NCI-H2107 treated with DMSO at 0.1 percent for 48 hours (cell line): ENCODE results near the gene ADAP1.

Experiments used
- DNase-seq: peaks from one replicate; lab custom pipeline; 2025; ENCODE audit not compliant: unreplicated experiment; lab: John Stamatoyannopoulos, UW

Gene ADAP1

DNA sequence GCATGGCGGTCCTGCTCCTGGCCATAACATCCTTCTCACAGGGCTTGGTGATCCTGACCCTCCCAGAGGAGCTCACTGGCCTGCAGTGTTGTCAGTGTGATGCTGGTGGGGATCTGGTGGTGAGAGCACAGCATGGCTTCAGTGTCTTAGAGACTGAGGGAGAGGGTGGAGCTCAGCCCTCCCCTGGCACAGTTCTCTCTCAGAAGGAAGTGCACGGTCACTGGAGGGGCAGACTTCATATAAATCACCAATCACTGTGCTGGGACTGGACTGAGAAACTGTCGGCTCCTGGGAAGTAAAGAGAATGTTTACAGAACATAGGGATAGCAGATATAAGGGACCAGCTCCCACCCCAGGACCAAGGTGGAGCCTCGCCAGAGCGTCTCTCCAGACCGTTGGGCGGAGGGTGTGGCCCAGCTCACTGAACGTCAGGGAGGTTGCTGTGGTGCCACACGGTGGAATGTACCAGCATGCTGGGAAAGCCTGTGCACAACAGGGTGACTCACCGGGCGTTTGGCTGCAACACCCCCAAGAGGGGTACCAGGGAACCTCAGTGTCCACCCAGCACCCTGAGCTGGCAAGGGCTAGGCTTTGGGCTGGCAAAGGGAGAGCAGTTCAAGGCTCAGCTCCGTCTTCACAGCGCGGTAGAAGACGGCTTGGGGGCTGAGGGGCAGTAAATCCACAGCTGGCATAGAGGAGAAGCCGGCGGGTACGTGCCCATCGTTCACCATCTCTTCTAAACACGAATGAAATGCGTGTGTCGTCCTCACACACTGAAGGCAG, 86.9 kb downstream of the ADAP1 start:
- no peak for DNase-seq

DNA sequence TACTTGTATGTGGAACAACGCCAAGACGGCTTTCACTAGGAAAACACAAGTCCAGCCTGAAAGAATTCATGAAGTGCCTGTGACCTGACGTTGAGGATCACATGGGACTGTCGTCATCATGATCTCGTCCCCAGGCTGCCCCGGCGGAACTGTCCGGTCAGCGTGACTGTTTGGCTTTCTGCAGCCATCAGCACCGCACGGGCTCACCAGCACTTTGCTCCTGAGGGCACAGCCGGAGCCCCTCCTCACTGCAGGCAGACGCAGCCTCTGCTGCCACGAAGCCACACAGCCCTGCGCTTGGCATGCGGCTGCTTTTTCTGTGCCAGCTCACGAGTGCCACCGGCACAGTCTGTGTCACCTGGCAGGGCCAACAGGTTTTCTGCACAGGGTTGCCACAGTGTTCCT, 87.5 kb downstream of the ADAP1 start:
- no peak for DNase-seq

DNA sequence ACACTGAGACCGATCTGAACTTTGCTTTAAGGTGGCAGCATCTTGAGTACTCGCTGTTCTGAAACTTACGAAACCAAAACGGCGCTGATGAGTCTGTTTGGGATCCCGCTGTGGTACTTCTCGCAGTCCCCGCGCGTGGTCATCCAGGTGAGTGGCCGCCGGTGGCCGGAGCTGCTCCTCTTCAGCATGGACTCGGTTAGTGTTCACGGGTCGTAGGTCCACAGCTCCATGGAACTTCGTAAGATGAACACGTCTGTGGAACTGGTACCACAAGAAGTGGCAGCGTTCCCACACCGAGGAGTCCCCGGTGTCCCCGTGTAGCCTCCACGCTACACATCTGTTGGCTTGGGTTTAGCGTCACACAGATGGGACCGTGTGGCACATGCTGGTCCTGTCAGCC, 88.6 kb downstream of the ADAP1 start:
- DNase-seq, result no peak

DNA sequence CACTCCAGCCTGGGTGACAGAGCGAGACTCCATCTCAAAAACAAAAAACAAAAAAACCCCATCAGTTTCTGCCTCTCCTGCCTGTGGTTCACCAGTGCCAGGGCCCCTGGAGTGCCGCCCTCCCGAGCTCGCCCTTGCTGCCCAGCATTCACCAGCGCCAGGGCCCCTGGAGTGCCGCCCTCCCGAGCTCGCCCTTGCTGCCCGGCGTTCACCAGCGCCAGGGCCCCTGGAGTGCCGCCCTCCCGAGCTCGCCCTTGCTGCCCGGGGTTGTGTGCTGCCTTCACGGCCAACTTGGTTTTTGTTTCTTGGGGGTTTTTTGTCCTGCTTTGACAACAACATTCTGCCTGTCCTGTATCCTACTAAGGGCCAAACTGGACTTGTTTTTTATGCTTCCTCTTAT, 91.4 kb downstream of the ADAP1 start:
- no peak for DNase-seq

DNA sequence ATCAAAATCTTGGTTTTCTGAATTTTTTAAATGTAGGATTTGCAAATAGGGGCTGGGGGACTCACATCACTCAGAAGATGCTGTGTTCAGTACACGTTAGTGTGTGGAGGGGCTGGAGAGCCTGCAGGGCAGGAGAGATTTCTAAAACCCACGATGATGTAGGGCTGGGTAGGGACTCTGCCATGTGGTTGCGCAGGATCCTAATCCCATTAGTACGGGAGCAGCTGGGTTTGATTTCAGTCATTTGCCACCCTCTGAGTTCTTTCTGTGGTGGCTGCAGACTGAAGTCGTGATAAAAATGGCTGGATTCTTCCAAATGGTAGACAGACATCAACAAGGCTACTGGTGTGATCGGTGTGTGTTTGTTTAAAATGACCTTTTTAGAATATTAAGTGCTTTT, 92.3 kb downstream of the ADAP1 start:
- no peak for DNase-seq

DNA sequence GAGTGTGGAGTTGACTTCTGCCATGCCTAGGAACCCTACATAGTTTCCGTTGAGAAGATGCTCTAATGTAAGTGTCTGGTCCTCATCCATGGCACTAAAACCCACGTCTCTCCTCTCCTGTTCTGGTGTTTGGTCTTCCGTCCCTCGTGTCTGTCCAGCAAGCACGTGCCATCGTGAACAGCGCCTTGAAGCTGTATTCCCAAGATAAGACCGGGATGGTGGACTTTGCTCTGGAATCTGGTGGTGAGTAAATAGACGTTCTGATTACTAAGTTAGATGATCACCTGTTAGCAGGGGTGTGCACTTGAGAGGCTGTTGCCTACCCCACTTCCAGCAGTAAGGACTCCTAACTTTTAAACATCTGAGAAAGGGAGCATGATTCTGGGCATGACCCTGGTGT, 93.3 kb downstream of the ADAP1 start:
- no peak for DNase-seq

DNA sequence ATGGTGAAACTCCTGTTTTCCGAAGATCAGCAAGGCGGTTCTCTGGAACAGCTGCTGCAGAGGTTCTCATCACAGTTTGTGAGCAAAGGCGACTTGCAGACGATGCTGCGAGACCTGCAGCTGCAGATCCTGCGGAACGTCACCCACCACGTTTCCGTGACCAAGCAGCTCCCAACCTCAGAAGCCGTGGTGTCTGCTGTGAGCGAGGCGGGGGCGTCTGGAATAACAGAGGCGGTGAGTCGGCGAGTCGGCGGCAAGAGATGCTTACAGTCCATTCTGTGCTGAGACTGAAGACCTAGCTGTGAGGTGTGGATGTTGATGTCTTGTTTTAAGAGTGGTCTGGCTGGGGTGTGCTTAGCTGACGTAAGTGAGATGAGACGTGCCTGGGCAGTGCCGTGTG, 94.3 kb downstream of the ADAP1 start:
- no peak for DNase-seq

DNA sequence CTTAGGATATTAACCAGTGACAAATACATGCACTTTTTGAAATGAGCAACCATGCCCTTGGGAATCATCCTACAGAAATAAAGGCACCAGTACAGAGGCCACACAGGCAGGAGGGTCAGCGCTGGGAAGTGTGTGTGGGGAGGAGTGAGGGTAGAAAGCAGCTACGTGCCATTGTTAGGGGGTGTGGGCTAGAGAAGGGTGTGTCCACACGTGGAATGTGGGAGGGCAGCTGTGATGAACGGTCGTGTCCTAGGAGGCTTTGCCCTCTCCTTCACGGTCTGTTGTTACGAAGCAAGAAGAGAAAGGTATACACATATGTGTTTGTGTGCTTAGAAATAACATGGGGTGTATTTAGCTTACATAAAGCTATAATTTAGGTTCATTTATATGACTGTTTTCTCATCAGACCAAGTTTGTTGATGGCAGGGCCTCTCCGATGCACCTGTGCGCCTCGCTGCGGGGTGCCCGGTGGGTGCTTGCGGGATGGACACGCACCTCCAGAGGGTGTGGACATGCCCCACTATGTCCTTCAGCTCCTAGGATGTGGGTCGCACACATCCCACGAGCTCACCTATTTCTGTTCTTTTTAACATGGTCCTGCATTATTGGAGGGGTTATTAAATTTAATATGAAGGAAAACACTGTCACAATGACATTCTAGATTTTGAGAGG, 95.0 kb downstream of the ADAP1 start:
- no peak for DNase-seq

DNA sequence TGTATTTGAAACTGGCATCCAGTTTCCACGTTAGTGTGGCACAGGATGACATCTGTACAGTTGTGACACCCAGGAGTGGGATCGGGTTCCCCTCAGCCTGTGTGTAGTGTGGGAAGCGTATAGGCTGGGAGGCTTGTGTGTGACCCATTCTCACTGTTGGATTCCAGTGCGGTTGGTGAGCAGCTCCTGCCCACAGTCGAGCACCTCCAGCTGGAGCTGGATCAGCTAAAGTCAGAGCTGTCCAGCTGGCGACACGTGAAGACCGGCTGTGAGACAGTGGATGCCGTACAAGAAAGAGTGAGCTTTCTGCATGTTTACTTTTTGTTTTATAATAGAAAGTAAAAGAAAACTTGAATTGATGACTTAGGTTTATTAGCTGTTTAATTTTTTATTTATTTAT, 96.8 kb downstream of the ADAP1 start:
- DNase-seq, result no peak

DNA sequence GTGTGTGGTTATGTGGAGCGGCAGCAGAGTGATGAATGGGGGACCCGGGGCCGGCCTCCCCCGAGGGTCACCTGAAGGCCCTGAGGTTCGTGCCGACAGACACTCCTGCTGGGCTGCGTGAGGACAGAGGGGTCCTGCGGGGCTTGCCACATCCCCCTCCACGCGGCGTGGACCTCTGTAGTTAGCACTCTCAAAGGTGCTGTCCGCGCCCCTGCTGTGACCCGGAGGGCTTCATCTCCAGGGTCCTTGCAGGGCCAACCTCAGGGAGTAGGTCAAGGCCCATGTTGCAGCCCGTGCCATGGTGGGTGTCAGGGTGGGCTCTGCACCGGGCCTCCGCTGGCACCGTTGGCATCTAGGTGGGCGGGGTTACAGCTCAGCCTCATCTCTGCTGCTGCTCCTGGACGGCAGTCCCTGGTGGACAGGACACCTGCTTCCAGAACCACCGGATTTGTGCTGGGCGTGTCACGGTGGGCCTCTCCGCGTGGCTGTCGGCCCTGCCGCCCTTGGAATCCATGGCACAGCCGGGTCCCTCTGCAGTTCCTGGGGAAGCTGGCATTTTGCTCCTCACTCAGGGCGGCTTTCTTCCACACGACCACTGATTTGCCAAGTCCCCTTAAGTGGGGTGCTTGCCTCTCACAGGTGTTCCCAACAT, 97.9 kb downstream of the ADAP1 start:
- no peak for DNase-seq

DNA sequence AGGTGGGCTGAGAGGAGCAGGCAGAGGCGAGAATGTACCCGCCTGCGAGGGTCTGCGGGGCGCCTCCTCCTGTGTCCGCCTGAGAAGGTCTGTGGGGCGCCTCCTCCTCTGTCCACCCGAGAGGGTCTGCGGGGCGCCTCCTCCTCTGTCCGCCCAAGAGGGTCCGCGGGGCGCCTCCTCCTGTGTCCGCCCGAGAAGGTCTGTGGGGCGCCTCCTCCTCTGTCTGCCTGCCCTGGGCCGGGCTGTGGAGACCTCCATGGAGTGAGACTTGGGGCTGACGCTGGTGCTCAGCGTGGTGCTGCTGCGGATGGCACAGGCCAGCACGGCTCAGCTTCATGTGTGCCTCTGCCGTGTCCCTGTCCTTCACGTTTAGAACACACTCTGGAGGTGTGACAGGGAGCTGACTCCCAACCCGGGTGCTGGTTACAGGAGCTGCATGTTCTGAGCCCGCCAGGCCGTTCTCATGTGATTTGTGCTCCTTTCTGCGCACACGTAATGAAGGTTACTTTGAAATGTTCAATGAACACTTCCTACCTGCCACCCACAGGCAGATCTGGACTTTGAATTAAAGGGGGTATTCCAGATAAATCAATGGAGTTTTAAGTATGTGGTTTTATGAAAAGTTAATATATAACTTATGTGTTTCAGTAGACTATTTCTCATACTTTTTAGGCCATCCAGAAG, 98.7 kb downstream of the ADAP1 start:
- no peak for DNase-seq

DNA sequence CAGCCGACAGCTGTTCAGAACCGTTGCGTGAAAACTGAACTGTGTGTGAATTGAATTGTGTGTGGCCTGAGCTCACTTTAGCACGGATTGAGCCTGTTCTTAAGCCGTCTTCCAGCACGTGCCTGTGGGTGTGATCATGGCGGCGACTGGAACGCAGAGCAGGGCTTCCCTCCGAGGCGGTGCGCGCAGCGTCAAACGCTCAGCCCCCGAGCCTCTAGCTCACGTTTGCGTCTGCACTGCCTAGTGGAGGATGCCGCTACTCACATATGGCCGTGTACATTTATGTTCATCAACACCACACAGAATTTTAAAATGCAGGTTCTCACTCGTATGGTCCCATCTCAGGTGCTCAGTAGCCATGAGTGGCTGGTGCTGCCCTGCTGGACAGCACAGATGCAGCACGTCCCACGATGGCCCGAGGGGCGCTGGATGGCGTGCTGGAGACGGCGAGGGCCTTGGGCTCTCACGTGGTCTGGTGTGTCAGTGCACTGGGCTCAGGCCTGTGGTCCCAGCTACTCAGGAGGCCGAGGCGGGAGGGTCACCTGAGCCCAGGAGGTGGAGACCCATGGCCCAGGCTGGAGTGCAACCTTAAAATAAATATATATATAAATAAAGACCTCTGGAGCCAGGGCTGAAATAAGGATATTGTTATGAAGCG, 100.2 kb downstream of the ADAP1 start:
- no peak for DNase-seq

DNA sequence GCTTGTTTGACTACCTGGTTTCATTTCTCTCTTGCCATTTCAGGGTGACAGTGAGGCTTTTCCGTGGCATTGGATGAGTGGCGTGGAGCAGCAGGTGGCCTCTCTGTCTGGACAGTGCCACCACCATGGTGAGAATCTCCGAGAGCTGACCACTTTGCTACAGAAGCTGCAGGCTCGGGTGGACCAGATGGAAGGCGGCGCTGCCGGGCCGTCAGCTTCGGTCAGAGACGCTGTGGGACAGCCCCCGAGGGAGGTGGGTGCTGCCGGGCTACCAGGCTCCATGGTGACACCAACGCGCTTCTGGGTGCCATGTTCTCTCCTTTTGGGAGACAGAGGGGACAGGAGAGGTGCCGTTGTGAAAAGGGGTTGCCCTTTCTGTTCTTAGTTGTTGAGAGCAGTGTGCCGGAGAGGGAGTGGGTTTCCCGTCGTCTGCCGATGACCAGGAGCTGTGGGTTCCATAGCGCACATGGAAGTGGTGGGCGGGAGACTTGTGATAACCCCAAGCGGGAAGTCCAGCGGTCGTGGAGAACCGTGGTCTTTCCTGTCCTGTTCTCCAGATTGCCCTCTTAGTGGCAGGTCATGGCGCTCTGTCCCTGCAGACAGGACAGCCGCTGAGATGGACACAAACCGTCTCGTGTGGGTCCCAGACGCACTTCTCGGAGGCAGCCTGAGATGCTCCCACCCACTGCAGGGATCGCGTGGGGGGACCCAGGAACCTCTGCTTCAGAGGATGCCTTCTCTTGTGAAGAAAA, 100.9 kb downstream of the ADAP1 start:
- no peak for DNase-seq

DNA sequence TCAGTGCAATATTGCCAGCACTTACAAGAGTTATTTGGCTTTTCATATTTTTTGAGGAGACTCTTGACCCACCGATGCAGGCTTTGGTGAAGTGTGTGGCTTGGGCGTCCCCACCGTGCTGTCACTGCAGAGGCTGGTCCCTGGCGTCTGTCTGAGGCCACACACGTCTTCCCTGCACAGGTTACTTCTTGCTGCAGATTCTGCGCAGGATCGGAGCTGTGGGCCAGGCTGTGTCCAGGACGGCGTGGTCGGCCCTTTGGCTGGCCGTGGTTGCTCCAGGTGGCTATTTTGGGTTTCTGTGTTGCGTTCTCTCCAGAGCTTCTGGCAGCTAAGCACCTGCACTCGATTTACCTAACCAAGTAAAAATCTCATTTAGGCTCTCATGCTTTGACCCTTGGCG, 103.3 kb downstream of the ADAP1 start:
- no peak for DNase-seq

DNA sequence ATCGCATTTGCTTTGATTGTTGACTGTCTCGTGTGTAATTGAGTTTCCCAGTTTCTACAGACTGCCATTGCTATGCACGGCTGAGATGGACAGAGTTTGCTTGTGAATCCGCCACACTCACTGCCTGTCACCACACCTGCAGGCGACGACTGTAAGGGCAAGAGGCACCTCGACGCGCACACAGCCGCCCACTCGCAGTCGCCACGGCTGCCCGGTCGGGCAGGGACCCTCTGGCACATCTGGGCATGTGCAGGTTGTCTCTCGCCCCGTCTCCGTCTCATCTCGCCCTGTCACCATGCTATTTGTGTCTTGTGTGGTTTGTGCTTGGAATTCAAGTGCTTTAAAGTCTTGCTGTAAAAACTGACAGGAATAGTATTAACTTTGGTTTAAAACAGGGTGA, 104.7 kb downstream of the ADAP1 start:
- DNase-seq, result no peak

DNA sequence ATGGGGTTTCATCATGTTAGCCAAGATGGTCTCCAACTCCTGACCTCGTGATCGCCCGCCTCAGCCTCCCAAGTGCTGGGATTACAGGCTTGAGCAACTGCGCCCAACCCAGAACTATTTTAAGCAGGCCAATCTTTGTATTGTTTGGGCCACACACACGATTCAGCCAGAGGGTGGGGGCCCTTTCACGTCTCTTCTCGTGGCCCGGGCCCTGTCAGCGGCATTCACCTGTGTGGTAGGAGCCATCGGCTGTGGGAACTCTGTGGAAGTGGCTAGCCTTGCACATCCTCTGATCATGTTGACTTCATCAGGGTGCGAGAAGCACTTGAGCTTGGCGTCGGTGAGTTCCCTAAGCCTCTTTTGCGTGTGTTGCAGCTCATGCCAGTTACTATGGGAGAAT, 105.3 kb downstream of the ADAP1 start:
- no peak for DNase-seq
